ENCODE data around the gene KLF6. TPM values are rescaled to one million over a fixed set of nuclear protein-coding genes. Genes with fewer than 3 reads are reported as not detected.

Gene KLF6
- total and polyA plus RNA-seq, 2 donors (not counting 1 experiment from before 2014, with no cell fraction given), result 96.1 to 105 TPM

GRCh38 chr10:3814838-3815220 is 29.8 kb upstream of the KLF6 start:
- H4K20me1 ChIP-seq (ENCODE audit: control insufficient read depth, extremely low read depth, insufficient read depth, low read length), result no peaks in the 10 kb centered on the region
- no peaks in the 10 kb centered on the region for H3K79me2 ChIP-seq (ENCODE audit: control insufficient read depth, insufficient read depth, low read length)
- no peaks in the 10 kb centered on the region for H3K27me3 ChIP-seq (ENCODE audit: control insufficient read depth, insufficient read depth, low read length)
- no peak overlapping the region for H2AFZ ChIP-seq (ENCODE audit: low read length)
- H3K4me3 ChIP-seq (replicated peaks in 1 of 4; ENCODE audit: control extremely low read depth in 1 of 4, insufficient read depth in 1 of 4, low read depth in 3 of 4, low read length in 4 of 4), result no peak overlapping the region
- no peak for TF ChIP-seq CTCF (conservative IDR thresholded peaks at IDR 0.05 in 1 of 2, IDR thresholded peaks at IDR 0.05 in 1 of 2; ENCODE audit: low read depth in 1 of 2, low read length in 2 of 2)
- TF ChIP-seq EZH2 (IDR thresholded peaks at IDR 0.05; ENCODE audit: low read length, missing control alignments), result no peak
- DNase-seq (ENCODE audit: low read depth in 2 of 2), result no peak
- H3K4me1 ChIP-seq (ENCODE audit: control insufficient read depth, extremely low read depth, insufficient read depth, low read length), result peaks cover 13% of the 10 kb centered on the region
- H3K27ac ChIP-seq (ENCODE audit: insufficient read depth, low read length), result no peak overlapping the region
- H3K9ac ChIP-seq (ENCODE audit: insufficient read depth, low read length), result no peak overlapping the region
- no peaks in the 10 kb centered on the region for H3K36me3 ChIP-seq (ENCODE audit: control insufficient read depth, insufficient read depth, low read length)
- no peaks in the 10 kb centered on the region for H3K9me3 ChIP-seq (ENCODE audit: control insufficient read depth, insufficient read depth, low read depth, low read length)
- no peak overlapping the region for H3K4me2 ChIP-seq (ENCODE audit: extremely low read depth, insufficient read depth, low read length)

DNA sequence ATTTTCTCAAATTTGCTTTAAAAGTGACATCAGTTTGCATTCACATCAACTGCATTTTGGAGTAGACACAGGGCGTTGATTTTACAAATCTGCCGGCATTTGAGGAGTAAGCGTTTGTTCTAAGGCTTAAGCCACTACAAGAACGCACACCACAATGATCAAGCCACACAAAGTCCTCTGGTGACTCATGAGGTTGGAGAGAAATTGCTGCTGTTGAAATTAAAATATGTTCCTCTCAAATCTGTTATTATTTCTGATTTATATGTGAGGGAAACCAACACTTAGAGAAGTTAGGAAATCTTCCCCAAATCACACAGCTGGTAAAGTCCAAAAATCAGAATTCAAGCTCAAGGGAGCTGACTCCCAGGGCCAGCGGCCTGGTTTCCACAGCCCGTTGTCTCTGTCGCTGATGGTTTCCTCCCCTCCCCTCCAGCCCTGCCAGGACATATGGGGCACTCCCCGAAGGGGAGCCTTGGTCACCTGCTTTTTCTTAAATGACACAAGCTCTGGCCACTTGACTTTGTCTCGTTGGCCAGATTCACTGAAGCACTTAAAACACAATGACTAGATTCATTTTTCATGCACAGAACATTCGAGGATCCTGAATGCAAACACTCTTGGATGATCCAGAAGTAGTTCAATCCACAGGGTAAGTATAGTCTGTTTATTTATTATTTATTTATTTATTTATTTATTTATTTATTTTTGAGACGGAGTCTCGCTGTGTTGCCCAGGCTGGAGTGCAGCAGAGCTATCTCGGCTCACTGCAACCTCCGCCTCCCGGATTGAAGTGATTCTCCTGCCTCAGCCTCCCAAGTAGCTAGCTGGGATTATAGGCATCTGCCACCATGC is 29.2 kb upstream of the KLF6 start:
- no peaks in the 10 kb centered on the region for H3K27me3 ChIP-seq (ENCODE audit: control insufficient read depth, insufficient read depth, low read length)
- no peak overlapping the region for H3K4me2 ChIP-seq (ENCODE audit: extremely low read depth, insufficient read depth, low read length)
- peaks cover 16% of the 10 kb centered on the region for H3K4me1 ChIP-seq (ENCODE audit: control insufficient read depth, extremely low read depth, insufficient read depth, low read length)
- TF ChIP-seq EZH2 (IDR thresholded peaks at IDR 0.05; ENCODE audit: low read length, missing control alignments), result no peak
- H3K36me3 ChIP-seq (ENCODE audit: control insufficient read depth, insufficient read depth, low read length), result no peaks in the 10 kb centered on the region
- no peaks in the 10 kb centered on the region for H3K79me2 ChIP-seq (ENCODE audit: control insufficient read depth, insufficient read depth, low read length)
- H2AFZ ChIP-seq (ENCODE audit: low read length), result no peak overlapping the region
- H4K20me1 ChIP-seq (ENCODE audit: control insufficient read depth, extremely low read depth, insufficient read depth, low read length), result no peaks in the 10 kb centered on the region
- no peak overlapping the region for H3K27ac ChIP-seq (ENCODE audit: insufficient read depth, low read length)
- H3K9me3 ChIP-seq (ENCODE audit: control insufficient read depth, insufficient read depth, low read depth, low read length), result no peaks in the 10 kb centered on the region
- peak; percentile 64 to 73 for DNase-seq (ENCODE audit: low read depth in 2 of 2)
- H3K4me3 ChIP-seq (replicated peaks in 1 of 4; ENCODE audit: control extremely low read depth in 1 of 4, insufficient read depth in 1 of 4, low read depth in 3 of 4, low read length in 4 of 4), result no peak overlapping the region
- H3K9ac ChIP-seq (ENCODE audit: insufficient read depth, low read length), result no peak overlapping the region

DNA sequence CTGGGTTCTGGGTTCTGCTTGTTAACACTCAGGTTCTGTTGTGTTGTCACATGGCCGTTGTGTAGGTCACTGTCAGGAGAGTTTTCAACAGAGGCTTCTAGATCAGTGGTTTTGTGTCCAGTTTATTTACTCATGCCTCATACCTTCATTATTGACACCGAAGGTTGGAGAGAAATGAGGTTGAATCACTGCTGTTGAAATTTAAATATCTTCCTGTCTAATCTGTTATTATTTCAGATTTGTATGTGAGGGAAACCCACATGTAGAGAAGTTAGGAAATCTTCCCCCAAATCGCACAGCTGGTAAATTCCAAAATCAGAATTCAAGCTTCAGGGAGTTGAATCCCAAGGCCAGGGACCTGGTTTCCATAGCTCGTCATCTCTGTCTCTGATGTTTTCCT is 28.3 kb upstream of the KLF6 start:
- no peaks in the 10 kb centered on the region for H3K79me2 ChIP-seq (ENCODE audit: control insufficient read depth, insufficient read depth, low read length)
- H4K20me1 ChIP-seq (ENCODE audit: control insufficient read depth, extremely low read depth, insufficient read depth, low read length), result no peaks in the 10 kb centered on the region
- no peak for DNase-seq (ENCODE audit: low read depth in 2 of 2)
- H3K9ac ChIP-seq (ENCODE audit: insufficient read depth, low read length), result no peak overlapping the region
- no peak overlapping the region for H2AFZ ChIP-seq (ENCODE audit: low read length)
- H3K27me3 ChIP-seq (ENCODE audit: control insufficient read depth, insufficient read depth, low read length), result no peaks in the 10 kb centered on the region
- H3K9me3 ChIP-seq (ENCODE audit: control insufficient read depth, insufficient read depth, low read depth, low read length), result no peaks in the 10 kb centered on the region
- no peaks in the 10 kb centered on the region for H3K36me3 ChIP-seq (ENCODE audit: control insufficient read depth, insufficient read depth, low read length)
- no peak overlapping the region for H3K4me3 ChIP-seq (replicated peaks in 1 of 4; ENCODE audit: control extremely low read depth in 1 of 4, insufficient read depth in 1 of 4, low read depth in 3 of 4, low read length in 4 of 4)
- peaks cover 16% of the 10 kb centered on the region for H3K4me1 ChIP-seq (ENCODE audit: control insufficient read depth, extremely low read depth, insufficient read depth, low read length)
- TF ChIP-seq CTCF (conservative IDR thresholded peaks at IDR 0.05 in 1 of 2, IDR thresholded peaks at IDR 0.05 in 1 of 2; ENCODE audit: low read depth in 1 of 2, low read length in 2 of 2), result no peak
- H3K4me2 ChIP-seq (ENCODE audit: extremely low read depth, insufficient read depth, low read length), result no peak overlapping the region
- H3K27ac ChIP-seq (ENCODE audit: insufficient read depth, low read length), result no peak overlapping the region

Measured in fibroblast of lung (primary cell).